GM21526 (cell line): ENCODE data around the gene CMTM5.

ENCODE experiments used
- ATAC-seq: cut with Tn5 transposase; IDR thresholded peaks from one replicate; pipeline ENCODE4 v1.9.1; 2021; ENCODE audit warnings: moderate library complexity; ENCODE audit not compliant: unreplicated experiment, low FRiP score

Gene CMTM5

GRCh38 chr14:23357261-23357660 lies 19.6 kb upstream of the CMTM5 start:
- no peak for ATAC-seq

GRCh38 chr14:23358042-23358441 lies 18.8 kb upstream of the CMTM5 start:
- no peak for ATAC-seq

- ATAC-seq: no peak
Observed at GRCh38 chr14:23358553-23359166, 18.2 kb upstream of the CMTM5 start.

- ATAC-seq: no peak
Observed at GRCh38 chr14:23359167-23359626, 17.6 kb upstream of the CMTM5 start.

- ATAC-seq: no peak
Observed at GRCh38 chr14:23359722-23360447, 17.0 kb upstream of the CMTM5 start.

GRCh38 chr14:23360496-23360895 lies 16.4 kb upstream of the CMTM5 start:
- ATAC-seq: no peak

- ATAC-seq: no peak
Observed at GRCh38 chr14:23361320-23361719, 15.5 kb upstream of the CMTM5 start.

GRCh38 chr14:23361763-23362162 lies 15.1 kb upstream of the CMTM5 start:
- no peak for ATAC-seq

GRCh38 chr14:23362200-23362599 lies 14.6 kb upstream of the CMTM5 start:
- no peak for ATAC-seq

- no peak for ATAC-seq
Observed at GRCh38 chr14:23364164-23365035, 12.4 kb upstream of the CMTM5 start.

- ATAC-seq: no peak
Observed at GRCh38 chr14:23365036-23365731, 11.7 kb upstream of the CMTM5 start, which contains the start of gene EFS. EFS (minus strand) TSS chr14:23365172; CDS start chr14:23365025, 147 bp downstream.

GRCh38 chr14:23365732-23366425 lies 11.0 kb upstream of the CMTM5 start:
- ATAC-seq: no peak

GRCh38 chr14:23366426-23366921 lies 10.4 kb upstream of the CMTM5 start:
- ATAC-seq: no peak

GRCh38 chr14:23370221-23370620 lies 6.6 kb upstream of the CMTM5 start:
- ATAC-seq: no peak

GRCh38 chr14:23371865-23372264 lies 5.0 kb upstream of the CMTM5 start:
- ATAC-seq: no peak

- ATAC-seq: no peak
Observed at GRCh38 chr14:23372509-23372908, 4.3 kb upstream of the CMTM5 start, which contains the start of gene IL25. IL25 (plus strand) TSS chr14:23372809.

- no peak for ATAC-seq
Observed at GRCh38 chr14:23373041-23373440, 3.8 kb upstream of the CMTM5 start.

- ATAC-seq: no peak
Observed at GRCh38 chr14:23375527-23376251, 1.2 kb upstream of the CMTM5 start.

- ATAC-seq: no peak
Observed at GRCh38 chr14:23377198-23377550, 328 bp downstream of the CMTM5 start.
